ENCODE data around the gene ITPRID1.
A peak's percentile ranks its signal among the peaks of the same experiment; 100 is the strongest.

Gene ITPRID1

GRCh38 chr7:31478018-31478417, 35.9 kb upstream of the ITPRID1 start:
- no peak overlapping the region for H3K27ac ChIP-seq
- TF ChIP-seq CTCF (conservative IDR thresholded peaks at IDR 0.05) (no peak), ZFX (IDR thresholded peaks at IDR 0.05) (no peak)

GRCh38 chr7:31478721-31479120, 35.2 kb upstream of the ITPRID1 start:
- H3K27ac ChIP-seq, result no peak overlapping the region
- TF ChIP-seq CTCF (conservative IDR thresholded peaks at IDR 0.05) (no peak), ZFX (IDR thresholded peaks at IDR 0.05) (no peak)

GRCh38 chr7:31487071-31487470, 26.8 kb upstream of the ITPRID1 start:
- TF ChIP-seq CTCF (conservative IDR thresholded peaks at IDR 0.05), result no peak
- H3K27ac ChIP-seq, result no peak overlapping the region

- no peak for TF ChIP-seq CTCF (conservative IDR thresholded peaks at IDR 0.05)
- TF ChIP-seq ZFX (IDR thresholded peaks at IDR 0.05), result no peak
- H3K27ac ChIP-seq, result no peak overlapping the region
Observed at GRCh38 chr7:31487476-31487875, 26.4 kb upstream of the ITPRID1 start.

GRCh38 chr7:31488562-31489203, 25.2 kb upstream of the ITPRID1 start:
- peak; percentile 95 for TF ChIP-seq CTCF (conservative IDR thresholded peaks at IDR 0.05)
- no peak for TF ChIP-seq ZFX (IDR thresholded peaks at IDR 0.05)
- H3K27ac ChIP-seq, result no peak overlapping the region

GRCh38 chr7:31490796-31491314, 23.0 kb upstream of the ITPRID1 start:
- no peak for TF ChIP-seq ZFX (IDR thresholded peaks at IDR 0.05)
- no peak for TF ChIP-seq CTCF (conservative IDR thresholded peaks at IDR 0.05)
- no peak overlapping the region for H3K27ac ChIP-seq

GRCh38 chr7:31492086-31492485, 21.8 kb upstream of the ITPRID1 start:
- no peak for TF ChIP-seq CTCF (conservative IDR thresholded peaks at IDR 0.05)
- H3K27ac ChIP-seq, result no peak overlapping the region
